ENCODE measurements around the gene GPR132. TPM values are rescaled to one million over a fixed set of nuclear protein-coding genes. Genes with fewer than 3 reads are reported as not detected.
A peak's percentile ranks its signal among the peaks of the same experiment; 100 is the strongest.

Gene GPR132
- total and polyA plus RNA-seq, 2 of the 13 experiments (the other 11 are each of a cell fraction or from before 2014, with no cell fraction given) = not detected

GRCh38 chr14:105045710-105046326, 19.4 kb downstream of the GPR132 start (continued):
- TF ChIP-seq ATF6 (CRISPR knock-in tag; conservative IDR thresholded peaks at IDR 0.05) (no peak), ZNF879 (CRISPR knock-in tag; IDR thresholded peaks at IDR 0.05) (no peak), GFI1 (CRISPR knock-in tag; IDR thresholded peaks at IDR 0.05; ENCODE audit: borderline replicate concordance) (no peak), XRCC5 (optimal IDR thresholded peaks at IDR 0.05; ENCODE audit: low read length) (peak; percentile 96), ARHGAP35 (CRISPR knock-in tag; IDR thresholded peaks at IDR 0.05; ENCODE audit: borderline replicate concordance) (no peak), NRL (CRISPR knock-in tag; IDR thresholded peaks at IDR 0.05; ENCODE audit: borderline replicate concordance) (0 out of 2 replicates have a peak, but pooled peaks have one; percentile 34), POGK (CRISPR knock-in tag; conservative IDR thresholded peaks at IDR 0.05) (peak; percentile 65; the same call in 1 of the 2 replicates), CBFB (CRISPR knock-in tag; IDR thresholded peaks at IDR 0.05) (0 out of 2 replicates have a peak, but pooled peaks have one; percentile 57), ZSCAN31 (CRISPR knock-in tag; IDR thresholded peaks at IDR 0.05; ENCODE audit: low read depth) (peak; percentile 43; the same call in 1 of the 2 replicates), ZNF747 (CRISPR knock-in tag; IDR thresholded peaks at IDR 0.05; ENCODE audit: borderline replicate concordance) (no peak), TEAD2 (CRISPR knock-in tag; IDR thresholded peaks at IDR 0.05) (no peak), TBX2 (CRISPR knock-in tag; IDR thresholded peaks at IDR 0.05; ENCODE audit: borderline replicate concordance) (peak; percentile 49; the same call in 1 of the 2 replicates), GMEB1 (CRISPR knock-in tag; IDR thresholded peaks at IDR 0.05; ENCODE audit: borderline replicate concordance) (peak; percentile 32; the same call in 1 of the 2 replicates), ZNF580 (CRISPR knock-in tag; IDR thresholded peaks at IDR 0.05; ENCODE audit: borderline replicate concordance, low read depth) (peak; percentile 88; the same call in 1 of the 2 replicates), ATF3 (CRISPR knock-in tag; IDR thresholded peaks at IDR 0.05) (no peak), ZNF501 (CRISPR knock-in tag; IDR thresholded peaks at IDR 0.05) (peak; percentile 56; the same call in 1 of the 2 replicates), KMT2A (CRISPR knock-in tag; IDR thresholded peaks at IDR 0.05) (0 out of 2 replicates have a peak, but pooled peaks have one; percentile 29), MYNN (CRISPR knock-in tag; IDR thresholded peaks at IDR 0.05; ENCODE audit: low read depth) (0 out of 2 replicates have a peak, but pooled peaks have one; percentile 68), CCAR2 (optimal IDR thresholded peaks at IDR 0.05; ENCODE audit: low read depth, low read length) (no peak), MAX (IDR thresholded peaks at IDR 0.05) (peak; percentile 43; the same call in 1 of the 2 replicates), MATR3 (CRISPR knock-in tag; IDR thresholded peaks at IDR 0.05) (no peak), ADNP (CRISPR knock-in tag; IDR thresholded peaks at IDR 0.05) (peak; percentile 11; the same call in 1 of the 2 replicates)

All from HepG2 (cell line).